SK-N-SH treated with all-trans-retinoic acid at 6 μM for 48 hours (cell line): ENCODE results near the gene CCDC6.

Experiments
- ATAC-seq: fragments of 200-7000 bp; cut with Tn5 transposase; 3 replicates; pipeline ENCODE4 v1.9.1; 2020; ENCODE audit warnings: mild to moderate bottlenecking, moderate library complexity
- ARNTL ChIP-seq: fragments of 450-650 bp; formaldehyde crosslinking; IDR thresholded peaks from 2 replicates; pipeline ENCODE4 v1.5.0; 2020; ENCODE audit warnings: low read depth, mild to moderate bottlenecking, moderate library complexity, borderline replicate concordance
- CSDC2 ChIP-seq: fragments of 250-450 bp; sonication (Bioruptor Pico); IDR thresholded peaks from 2 replicates; pipeline ENCODE4 v1.5.0; 2020; ENCODE audit warnings: mild to moderate bottlenecking, moderate library complexity
- ESRRG ChIP-seq: fragments of 250-450 bp; sonication (Bioruptor Pico); IDR thresholded peaks from 2 replicates; pipeline ENCODE4 v1.6.1; 2021; ENCODE audit warnings: mild to moderate bottlenecking
- GLIS3 ChIP-seq: fragments of 250-450 bp; sonication (Bioruptor Pico); IDR thresholded peaks from 2 replicates; pipeline ENCODE4 v1.5.0; 2020; ENCODE audit warnings: mild to moderate bottlenecking, moderate library complexity
- ISL1 ChIP-seq: fragments of 250-450 bp; sonication (Bioruptor Pico); IDR thresholded peaks from 2 replicates; pipeline ENCODE4 v2.1.2; 2022; ENCODE audit warnings: mild to moderate bottlenecking, moderate library complexity
- OSR1 ChIP-seq: fragments of 250-450 bp; sonication (Bioruptor Pico); IDR thresholded peaks from 2 replicates; pipeline ENCODE4 v1.8.0; 2022; ENCODE audit warnings: moderate library complexity, mild to moderate bottlenecking, inconsistent platforms
- POU6F1 ChIP-seq: fragments of 250-450 bp; sonication (Bioruptor Pico); IDR thresholded peaks from 2 replicates; pipeline ENCODE4 v1.8.0; 2021; ENCODE audit warnings: low read depth, mild to moderate bottlenecking, moderate library complexity, borderline replicate concordance
- PPARA ChIP-seq: fragments of 250-450 bp; sonication (Bioruptor Pico); IDR thresholded peaks from 2 replicates; pipeline ENCODE4 v1.5.0; 2020; ENCODE audit warnings: mild to moderate bottlenecking, borderline replicate concordance
- RARB ChIP-seq: fragments of 250-450 bp; sonication (Bioruptor Pico); IDR thresholded peaks from 2 replicates; pipeline ENCODE4 v1.8.0; 2021; ENCODE audit warnings: mild to moderate bottlenecking, moderate library complexity
- SNAI2 ChIP-seq: fragments of 250-450 bp; sonication (Bioruptor Pico); IDR thresholded peaks from 2 replicates; pipeline ENCODE4 v1.5.0; 2020; ENCODE audit warnings: mild to moderate bottlenecking, moderate library complexity
- TCF4 ChIP-seq: fragments of 250-450 bp; sonication (Bioruptor Pico); IDR thresholded peaks from 2 replicates; pipeline ENCODE4 v1.8.0; 2021; ENCODE audit warnings: mild to moderate bottlenecking, moderate library complexity, borderline replicate concordance
- TOX ChIP-seq: fragments of 250-450 bp; sonication (Bioruptor Pico); IDR thresholded peaks from 2 replicates; pipeline ENCODE4 v1.8.0; 2021; ENCODE audit warnings: mild to moderate bottlenecking, moderate library complexity, borderline replicate concordance
- TSHZ2 ChIP-seq: fragments of 250-450 bp; sonication (Bioruptor Pico); IDR thresholded peaks from 2 replicates; pipeline ENCODE4 v1.5.0; 2020; ENCODE audit warnings: mild to moderate bottlenecking, moderate library complexity
- ZC3H10 ChIP-seq: fragments of 250-450 bp; sonication (Bioruptor Pico); IDR thresholded peaks from 2 replicates; pipeline ENCODE4 v1.5.1; 2021; ENCODE audit warnings: mild to moderate bottlenecking, moderate library complexity
- ZFP3 ChIP-seq: fragments of 250-450 bp; sonication (Bioruptor Pico); IDR thresholded peaks from 2 replicates; pipeline ENCODE4 v1.5.0; 2020; ENCODE audit warnings: mild to moderate bottlenecking, moderate library complexity
- ZFP30 ChIP-seq: fragments of 450-650 bp; formaldehyde crosslinking; IDR thresholded peaks from 2 replicates; pipeline ENCODE4 v1.5.0; 2022; ENCODE audit warnings: mild to moderate bottlenecking, moderate library complexity
- ZNF565 ChIP-seq: fragments of 450-650 bp; formaldehyde crosslinking; conservative IDR thresholded peaks from 2 replicates; pipeline ENCODE4 v1.5.0; 2020; ENCODE audit warnings: low read depth, mild to moderate bottlenecking, moderate library complexity
- ZNF70 ChIP-seq: fragments of 450-650 bp; formaldehyde crosslinking; IDR thresholded peaks from 2 replicates; pipeline ENCODE4 v1.5.0; 2020; ENCODE audit warnings: mild to moderate bottlenecking, moderate library complexity
- ZNF8 ChIP-seq: fragments of 450-650 bp; formaldehyde crosslinking; IDR thresholded peaks from 2 replicates; pipeline ENCODE4 v1.5.0; 2020; ENCODE audit warnings: mild to moderate bottlenecking, moderate library complexity
- TF ChIP-seq, protein P1 (sequence below): fragments of 250-450 bp; sonication (Bioruptor Pico); IDR thresholded peaks from 2 replicates; pipeline ENCODE4 v1.8.0; 2020; ENCODE audit warnings: mild to moderate bottlenecking, moderate library complexity, borderline replicate concordance
- TF ChIP-seq, protein P2 (sequence below): fragments of 250-450 bp; sonication (Bioruptor Pico); IDR thresholded peaks from 2 replicates; pipeline ENCODE4 v1.5.1; 2020; ENCODE audit warnings: low read depth, mild to moderate bottlenecking, moderate library complexity

CCDC6 gene

DNA sequence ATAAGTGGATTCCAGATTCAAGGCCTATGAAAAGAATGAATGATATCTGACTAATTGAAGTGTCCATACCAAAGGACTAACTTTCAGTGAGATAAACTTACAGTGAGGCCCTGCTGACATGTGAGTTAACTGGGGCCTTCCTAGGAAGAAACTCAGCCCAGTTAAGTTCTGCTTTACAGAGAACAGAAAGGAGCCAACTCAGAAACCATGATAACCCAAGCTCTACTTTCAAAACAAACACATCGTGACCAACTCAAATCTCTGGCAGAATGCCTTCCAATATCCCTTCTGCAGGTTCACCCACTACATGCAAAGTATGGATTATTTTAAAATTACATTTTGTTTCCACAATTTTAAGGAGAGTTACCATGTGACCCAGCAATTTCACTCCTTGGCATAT is 77.3 kb downstream of the CCDC6 start:
- TF ChIP-seq OSR1 (CRISPR knock-in tag) = no peak
- TF ChIP-seq ZNF565 (CRISPR knock-in tag) = no peak
- no peak for TF ChIP-seq CSDC2 (CRISPR knock-in tag)
- TF ChIP-seq PPARA (CRISPR knock-in tag) = no peak
- TF ChIP-seq SNAI2 (CRISPR knock-in tag) = no peak
- no peak for TF ChIP-seq TSHZ2 (CRISPR knock-in tag)
- no peak for TF ChIP-seq TCF4
- no peak for TF ChIP-seq ZC3H10 (CRISPR knock-in tag)
- TF ChIP-seq ZNF70 (CRISPR knock-in tag) = no peak
- no peak for TF ChIP-seq ZFP30 (CRISPR knock-in tag)
- ATAC-seq = no peak

DNA sequence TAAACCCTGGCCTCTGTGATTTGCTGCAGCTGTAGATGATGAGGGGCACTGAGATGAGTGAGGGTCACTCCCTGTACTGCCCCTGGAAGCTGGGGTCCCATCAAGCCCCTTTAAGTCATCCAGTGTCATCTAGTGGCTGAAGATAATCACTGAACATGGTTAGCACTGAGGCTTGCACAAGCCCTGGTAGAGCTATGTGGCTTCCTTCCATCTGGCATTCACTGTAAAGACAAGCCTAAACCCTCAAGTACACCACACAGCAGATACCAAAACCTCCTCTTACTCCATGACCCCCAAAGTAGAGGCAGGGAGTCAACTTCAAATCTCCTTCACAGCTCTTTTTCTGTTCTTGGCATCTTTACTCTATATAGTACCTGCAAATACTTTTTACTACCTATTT is 80.4 kb downstream of the CCDC6 start:
- no peak for TF ChIP-seq GLIS3 (CRISPR knock-in tag)
- no peak for TF ChIP-seq ESRRG (CRISPR knock-in tag)
- no peak for TF ChIP-seq ARNTL (CRISPR knock-in tag)
- no peak for TF ChIP-seq ZNF565 (CRISPR knock-in tag)
- no peak for TF ChIP-seq TOX (CRISPR knock-in tag)
- TF ChIP-seq OSR1 (CRISPR knock-in tag) = no peak
- TF ChIP-seq ISL1 (CRISPR knock-in tag) = no peak
- no peak for TF ChIP-seq PPARA (CRISPR knock-in tag)
- TF ChIP-seq TSHZ2 (CRISPR knock-in tag) = no peak
- TF ChIP-seq, protein P1, sequence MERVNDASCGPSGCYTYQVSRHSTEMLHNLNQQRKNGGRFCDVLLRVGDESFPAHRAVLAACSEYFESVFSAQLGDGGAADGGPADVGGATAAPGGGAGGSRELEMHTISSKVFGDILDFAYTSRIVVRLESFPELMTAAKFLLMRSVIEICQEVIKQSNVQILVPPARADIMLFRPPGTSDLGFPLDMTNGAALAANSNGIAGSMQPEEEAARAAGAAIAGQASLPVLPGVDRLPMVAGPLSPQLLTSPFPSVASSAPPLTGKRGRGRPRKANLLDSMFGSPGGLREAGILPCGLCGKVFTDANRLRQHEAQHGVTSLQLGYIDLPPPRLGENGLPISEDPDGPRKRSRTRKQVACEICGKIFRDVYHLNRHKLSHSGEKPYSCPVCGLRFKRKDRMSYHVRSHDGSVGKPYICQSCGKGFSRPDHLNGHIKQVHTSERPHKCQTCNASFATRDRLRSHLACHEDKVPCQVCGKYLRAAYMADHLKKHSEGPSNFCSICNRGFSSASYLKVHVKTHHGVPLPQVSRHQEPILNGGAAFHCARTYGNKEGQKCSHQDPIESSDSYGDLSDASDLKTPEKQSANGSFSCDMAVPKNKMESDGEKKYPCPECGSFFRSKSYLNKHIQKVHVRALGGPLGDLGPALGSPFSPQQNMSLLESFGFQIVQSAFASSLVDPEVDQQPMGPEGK (CRISPR knock-in tag) = no peak
- TF ChIP-seq POU6F1 = no peak
- no peak for TF ChIP-seq ZC3H10 (CRISPR knock-in tag)
- TF ChIP-seq, all 23 proteins: peak for 0
- no peak for ATAC-seq

GRCh38 chr10:59823751-59824150 is 82.6 kb downstream of the CCDC6 start:
- no peak for ATAC-seq
- TF ChIP-seq SNAI2 (CRISPR knock-in tag) (no peak), ZNF70 (CRISPR knock-in tag) (no peak), TSHZ2 (CRISPR knock-in tag) (no peak), ZNF8 (CRISPR knock-in tag) (no peak), ESRRG (CRISPR knock-in tag) (no peak), ZFP3 (CRISPR knock-in tag) (no peak), ZNF565 (CRISPR knock-in tag) (no peak), GLIS3 (CRISPR knock-in tag) (no peak), RARB (no peak), CSDC2 (CRISPR knock-in tag) (no peak)
- TF ChIP-seq, protein P2, sequence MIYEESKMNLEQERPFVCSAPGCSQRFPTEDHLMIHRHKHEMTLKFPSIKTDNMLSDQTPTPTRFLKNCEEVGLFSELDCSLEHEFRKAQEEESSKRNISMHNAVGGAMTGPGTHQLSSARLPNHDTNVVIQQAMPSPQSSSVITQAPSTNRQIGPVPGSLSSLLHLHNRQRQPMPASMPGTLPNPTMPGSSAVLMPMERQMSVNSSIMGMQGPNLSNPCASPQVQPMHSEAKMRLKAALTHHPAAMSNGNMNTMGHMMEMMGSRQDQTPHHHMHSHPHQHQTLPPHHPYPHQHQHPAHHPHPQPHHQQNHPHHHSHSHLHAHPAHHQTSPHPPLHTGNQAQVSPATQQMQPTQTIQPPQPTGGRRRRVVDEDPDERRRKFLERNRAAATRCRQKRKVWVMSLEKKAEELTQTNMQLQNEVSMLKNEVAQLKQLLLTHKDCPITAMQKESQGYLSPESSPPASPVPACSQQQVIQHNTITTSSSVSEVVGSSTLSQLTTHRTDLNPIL (CRISPR knock-in tag) = no peak
